Stimulated activated CD8-positive, alpha-beta memory T cell treated with anti-CD3 and anti-CD28 coated beads, Interleukin-12 subunit alpha, Interleukin-12 subunit beta, amount 100 ng/mL, for 24 hours (primary cell): ENCODE results near the gene FRAS1.

Experiments
- DNase-seq: peaks from one replicate; pipeline ENCODE4 v3.0.0-alpha.2; 2020; ENCODE audit errors: extremely low read depth

FRAS1 gene

GRCh38 chr4:78369679-78370078 lies 312.6 kb downstream of the FRAS1 start:
- DNase-seq: no peak

- no peak for DNase-seq
Observed at GRCh38 chr4:78370631-78371372, 313.7 kb downstream of the FRAS1 start.

GRCh38 chr4:78372355-78372988 lies 315.3 kb downstream of the FRAS1 start:
- no peak for DNase-seq

GRCh38 chr4:78377555-78377954 lies 320.4 kb downstream of the FRAS1 start:
- no peak for DNase-seq

- no peak for DNase-seq
Observed at GRCh38 chr4:78379040-78379439, 321.9 kb downstream of the FRAS1 start.

GRCh38 chr4:78379991-78380729 lies 323.0 kb downstream of the FRAS1 start:
- DNase-seq: no peak

- no peak for DNase-seq
Observed at GRCh38 chr4:78386679-78387078, 329.6 kb downstream of the FRAS1 start.

- no peak for DNase-seq
Observed at GRCh38 chr4:78395642-78396041, 338.5 kb downstream of the FRAS1 start.

GRCh38 chr4:78396613-78397291 lies 339.6 kb downstream of the FRAS1 start:
- no peak for DNase-seq

- DNase-seq: no peak
Observed at GRCh38 chr4:78397292-78397630, 340.1 kb downstream of the FRAS1 start.

GRCh38 chr4:78409612-78410202 lies 352.6 kb downstream of the FRAS1 start:
- DNase-seq: no peak

- DNase-seq: no peak
Observed at GRCh38 chr4:78410225-78410624, 353.1 kb downstream of the FRAS1 start.

GRCh38 chr4:78410676-78411075 lies 353.6 kb downstream of the FRAS1 start:
- DNase-seq: no peak

- no peak for DNase-seq
Observed at GRCh38 chr4:78414116-78414515, 357.0 kb downstream of the FRAS1 start.

GRCh38 chr4:78417603-78418002 lies 360.5 kb downstream of the FRAS1 start:
- no peak for DNase-seq

- no peak for DNase-seq
Observed at GRCh38 chr4:78418406-78418805, 361.3 kb downstream of the FRAS1 start.

- DNase-seq: no peak
Observed at GRCh38 chr4:78423790-78424189, 366.7 kb downstream of the FRAS1 start.

- no peak for DNase-seq
Observed at GRCh38 chr4:78424461-78424860, 367.3 kb downstream of the FRAS1 start.

GRCh38 chr4:78426972-78427371 lies 369.8 kb downstream of the FRAS1 start:
- no peak for DNase-seq

- DNase-seq: no peak
Observed at GRCh38 chr4:78428996-78429395, 371.9 kb downstream of the FRAS1 start.

- DNase-seq: no peak
Observed at GRCh38 chr4:78432896-78433295, 375.8 kb downstream of the FRAS1 start.

- no peak for DNase-seq
Observed at GRCh38 chr4:78437608-78438088, 380.5 kb downstream of the FRAS1 start.
